GM10248 (cell line): ENCODE results near the gene MPZL2.
A peak's percentile ranks its signal among the peaks of the same experiment; 100 is the strongest.

Source experiments
- CTCF ChIA-PET: fragments of 300-600 bp; sonication (Branson Sonifier 250); formaldehyde crosslinking; extraction: SDS; loops from one replicate; lab custom pipeline; 2021; ENCODE audit warnings: antibody characterized with exemption; lab: Yijun Ruan, JAX
- POLR2A ChIA-PET: fragments of 350-650 bp; sonication (Branson Sonifier 250); formaldehyde crosslinking; extraction: SDS; loops from one replicate; lab custom pipeline; 2020; ENCODE audit warnings: antibody characterized with exemption; lab: Yijun Ruan, JAX
- DNase-seq: peaks from one replicate; pipeline ENCODE4 v3.0.0; 2012; ENCODE audit errors: extremely low spot score
- TF ChIP-seq, protein P1 (sequence below): IDR thresholded peaks from 2 replicates; pipeline ENCODE4 v1.5.1; 2012; ENCODE audit warnings: mild to moderate bottlenecking, low read depth; ENCODE audit errors: extremely low read depth, missing control alignments, control extremely low read depth

MPZL2 gene

DNA sequence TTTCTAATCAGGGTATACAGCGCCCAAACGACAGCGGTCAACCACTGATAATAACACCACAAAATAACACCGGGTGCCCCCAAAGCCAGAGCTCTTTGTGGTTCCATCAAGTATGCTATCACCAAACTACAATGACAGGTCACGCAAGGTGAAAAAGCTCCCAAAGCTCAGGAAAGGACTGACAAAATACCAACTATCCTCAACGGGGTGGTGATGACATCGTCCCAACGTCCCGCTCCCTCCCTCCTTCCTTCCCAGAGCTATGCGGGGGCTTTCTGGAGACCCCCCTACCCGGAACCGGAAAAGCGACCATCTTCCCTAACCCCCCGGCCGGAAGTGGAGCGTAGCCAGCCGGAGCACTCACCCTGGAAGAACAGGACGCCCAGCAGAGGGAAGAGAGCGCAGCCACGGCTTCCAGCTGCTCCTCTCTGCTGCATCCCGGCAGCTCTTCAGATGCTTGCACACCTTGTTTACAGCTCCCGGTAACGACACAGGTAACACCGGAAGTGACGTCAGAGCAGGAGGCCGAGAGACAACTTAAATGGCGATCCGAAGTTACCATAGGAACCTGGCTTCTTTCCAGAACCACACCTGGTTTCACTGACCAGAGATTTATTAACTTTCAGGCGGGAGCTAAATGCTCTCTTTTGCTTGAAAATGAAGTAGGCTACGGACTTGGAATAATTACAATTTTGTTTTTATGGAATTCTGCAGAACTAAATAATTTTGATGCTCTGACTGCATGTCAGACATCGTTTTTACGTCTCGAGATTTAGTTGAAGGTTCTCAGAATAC, 12.0 kb downstream of the MPZL2 start, which contains the start of gene MPZL3:
Gene MPZL3, minus strand, starts transcription at position 508 of the 795 bp plus-strand sequence. Its CDS starts 71 bp downstream, at position 437.
- TF ChIP-seq, protein P1, sequence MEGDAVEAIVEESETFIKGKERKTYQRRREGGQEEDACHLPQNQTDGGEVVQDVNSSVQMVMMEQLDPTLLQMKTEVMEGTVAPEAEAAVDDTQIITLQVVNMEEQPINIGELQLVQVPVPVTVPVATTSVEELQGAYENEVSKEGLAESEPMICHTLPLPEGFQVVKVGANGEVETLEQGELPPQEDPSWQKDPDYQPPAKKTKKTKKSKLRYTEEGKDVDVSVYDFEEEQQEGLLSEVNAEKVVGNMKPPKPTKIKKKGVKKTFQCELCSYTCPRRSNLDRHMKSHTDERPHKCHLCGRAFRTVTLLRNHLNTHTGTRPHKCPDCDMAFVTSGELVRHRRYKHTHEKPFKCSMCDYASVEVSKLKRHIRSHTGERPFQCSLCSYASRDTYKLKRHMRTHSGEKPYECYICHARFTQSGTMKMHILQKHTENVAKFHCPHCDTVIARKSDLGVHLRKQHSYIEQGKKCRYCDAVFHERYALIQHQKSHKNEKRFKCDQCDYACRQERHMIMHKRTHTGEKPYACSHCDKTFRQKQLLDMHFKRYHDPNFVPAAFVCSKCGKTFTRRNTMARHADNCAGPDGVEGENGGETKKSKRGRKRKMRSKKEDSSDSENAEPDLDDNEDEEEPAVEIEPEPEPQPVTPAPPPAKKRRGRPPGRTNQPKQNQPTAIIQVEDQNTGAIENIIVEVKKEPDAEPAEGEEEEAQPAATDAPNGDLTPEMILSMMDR, result no peak
- CTCF ChIA-PET, result interaction anchor here (0.9 to 2.1 kb wide), 8 partner anchors 11 to 305 kb away, joined by 3 to 7 read pairs (median 4); partner anchors contain the start of gene MPZL2
- POLR2A ChIA-PET, result interaction anchor here (0.5 to 0.9 kb wide), 2 partner anchors 36 to 197 kb away, joined by 3 read pairs; no protein-coding TSS in a partner anchor
- peak; percentile 85 for DNase-seq

GRCh38 chr11:118247041-118247440, 17.1 kb downstream of the MPZL2 start:
- POLR2A ChIA-PET, result no interaction called here
- DNase-seq, result no peak
- TF ChIP-seq, protein P1, result no peak
- CTCF ChIA-PET, result interaction anchor here (1.4 to 2.1 kb wide), 5 partner anchors 9 to 76 kb away, joined by 3 to 6 read pairs (median 5); no protein-coding TSS in a partner anchor

DNA sequence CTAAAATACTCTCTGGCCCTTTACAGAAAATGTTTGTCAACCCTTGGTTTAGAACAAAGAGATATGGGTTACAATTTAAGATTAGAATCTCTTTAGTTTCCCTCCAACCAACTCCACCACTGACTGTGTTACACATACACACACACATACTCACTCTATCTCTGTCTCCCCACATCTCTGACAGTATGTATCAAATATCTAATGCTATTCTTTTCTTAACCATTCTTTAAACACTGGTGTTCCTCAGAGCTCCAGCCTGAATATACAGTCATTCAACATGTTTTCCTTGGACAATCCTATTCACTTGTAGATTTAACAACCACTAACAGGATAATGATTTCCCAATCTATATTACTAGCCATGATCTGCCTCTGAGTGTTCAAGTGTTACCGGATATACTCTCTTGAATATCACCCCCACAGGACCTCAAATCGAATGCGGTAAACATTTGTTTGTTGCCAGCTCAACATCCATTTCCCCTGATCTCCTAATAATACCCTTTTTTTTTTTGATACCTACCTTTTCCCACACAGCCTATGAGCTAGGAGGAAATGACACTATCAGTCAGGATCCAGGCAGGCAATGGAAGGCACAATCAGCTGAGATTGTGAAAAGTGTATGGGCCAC, 18.0 kb downstream of the MPZL2 start:
- CTCF ChIA-PET, result interaction anchor here (1.0 to 2.1 kb wide), 7 partner anchors 10 to 75 kb away, joined by 3 to 6 read pairs (median 5); no protein-coding TSS in a partner anchor
- DNase-seq, result no peak
- POLR2A ChIA-PET, result no interaction called here
- TF ChIP-seq, protein P1, result no peak

DNA sequence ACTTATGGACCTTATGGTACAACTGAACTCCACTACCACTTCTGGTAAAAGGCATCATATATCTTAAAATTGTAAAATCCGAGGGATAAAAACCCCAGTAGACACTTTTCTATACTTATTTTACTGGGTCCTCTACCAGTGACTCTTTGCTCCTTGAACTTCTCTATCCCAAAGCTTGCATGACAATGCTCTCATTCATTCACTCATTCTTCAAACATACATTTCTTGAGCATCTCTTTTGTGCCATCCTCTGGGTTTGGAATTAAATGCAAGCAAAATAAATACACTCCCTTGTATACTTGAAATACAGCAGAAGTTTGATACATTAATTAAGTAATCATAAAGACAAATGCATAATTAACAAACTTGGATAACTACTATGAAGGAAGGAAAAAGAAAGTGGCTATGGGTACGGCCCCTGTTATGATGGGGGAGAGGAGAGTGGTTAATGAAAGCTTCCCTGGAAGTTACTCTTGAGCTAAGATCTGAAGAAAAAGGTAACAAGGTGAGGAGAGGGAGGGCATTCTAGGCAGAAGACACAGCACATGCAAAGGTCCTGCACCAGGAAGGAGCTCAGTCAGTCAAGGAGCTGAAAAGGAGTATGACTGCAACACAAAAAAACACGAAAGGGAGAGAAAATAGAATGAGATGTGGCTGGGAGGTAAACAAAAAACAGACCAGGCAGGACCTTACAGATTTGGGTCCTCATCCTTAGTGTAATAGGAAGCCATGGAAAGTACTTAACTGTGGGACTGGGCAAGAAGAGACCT, 19.9 kb downstream of the MPZL2 start:
- DNase-seq, result no peak
- ChIA-PET CTCF (interaction anchor here (0.8 kb wide), 1 partner anchor 30 kb away, joined by 4 read pairs; no protein-coding TSS in a partner anchor), POLR2A (no interaction called here)
- TF ChIP-seq, protein P1, result no peak

DNA sequence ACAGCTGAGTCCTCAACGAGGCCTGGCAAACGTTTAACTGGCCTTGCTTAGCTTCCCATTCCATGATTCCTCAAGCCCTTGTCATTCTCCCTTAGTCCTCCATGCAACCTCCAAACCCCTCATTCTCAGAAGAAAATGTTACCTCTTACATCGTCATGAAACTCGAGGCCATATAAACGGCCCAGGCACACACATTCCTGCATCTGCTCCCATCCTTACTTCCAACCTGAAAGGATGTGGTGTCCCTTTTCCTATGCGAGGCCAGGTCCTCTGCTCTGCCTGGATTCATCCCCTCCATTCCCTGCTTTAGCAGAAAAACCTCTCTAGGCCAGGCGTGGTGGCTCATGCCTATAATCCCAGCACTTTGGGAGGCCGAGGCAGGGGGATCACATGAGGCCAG, 20.9 kb downstream of the MPZL2 start:
- POLR2A ChIA-PET, result interaction anchor here (0.6 kb wide), 1 partner anchor 852 kb away, joined by 3 read pairs; no protein-coding TSS in a partner anchor
- DNase-seq, result no peak
- TF ChIP-seq, protein P1, result no peak
- CTCF ChIA-PET, result interaction anchor here (1.2 to 4.8 kb wide), 5 partner anchors 13 to 45 kb away, joined by 3 to 17 read pairs (median 6); no protein-coding TSS in a partner anchor
